ENCODE measurements around the gene CTNNBL1. TPM values are rescaled to one million over a fixed set of nuclear protein-coding genes. Genes with fewer than 3 reads are reported as not detected.

CTNNBL1 gene
- total RNA-seq, 1 experiment from 2014 or later, result 45.2 TPM

DNA sequence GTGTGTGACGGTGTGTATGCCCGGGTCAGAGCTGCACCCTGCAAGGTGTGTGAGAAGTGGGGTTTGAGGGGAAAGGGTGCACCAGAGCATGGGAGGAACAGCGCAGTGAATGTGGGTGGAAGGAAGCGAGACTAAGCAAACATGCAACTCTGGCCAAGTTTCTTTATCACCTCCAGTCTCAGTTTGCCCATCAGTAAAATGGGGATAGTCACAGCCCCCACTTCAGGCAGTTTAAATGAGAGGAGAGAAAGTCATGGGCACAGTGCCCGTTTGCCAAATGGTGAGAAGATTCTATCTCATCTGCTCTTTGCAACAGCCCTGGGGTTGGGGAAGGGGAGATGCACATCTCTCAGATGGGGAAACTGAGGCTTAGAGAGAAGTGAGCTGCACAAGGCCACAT, 196.3 kb downstream of the CTNNBL1 start:
- DNase-seq (ENCODE audit: unreplicated experiment), result no peak
- no peak overlapping the region for H3K4me3 Mint-ChIP-seq (ENCODE audit: unreplicated experiment)
- CTCF ChIA-PET, result interaction anchor here (0.6 kb wide), 2 partner anchors 265 to 313 kb away, joined by 3 read pairs; no protein-coding TSS in a partner anchor
- BruUV-seq (replicated peaks), result no TSS peak
- H3K27ac Mint-ChIP-seq (ENCODE audit: low read depth, unreplicated experiment), result no peak overlapping the region
- TF ChIP-seq, protein P1, sequence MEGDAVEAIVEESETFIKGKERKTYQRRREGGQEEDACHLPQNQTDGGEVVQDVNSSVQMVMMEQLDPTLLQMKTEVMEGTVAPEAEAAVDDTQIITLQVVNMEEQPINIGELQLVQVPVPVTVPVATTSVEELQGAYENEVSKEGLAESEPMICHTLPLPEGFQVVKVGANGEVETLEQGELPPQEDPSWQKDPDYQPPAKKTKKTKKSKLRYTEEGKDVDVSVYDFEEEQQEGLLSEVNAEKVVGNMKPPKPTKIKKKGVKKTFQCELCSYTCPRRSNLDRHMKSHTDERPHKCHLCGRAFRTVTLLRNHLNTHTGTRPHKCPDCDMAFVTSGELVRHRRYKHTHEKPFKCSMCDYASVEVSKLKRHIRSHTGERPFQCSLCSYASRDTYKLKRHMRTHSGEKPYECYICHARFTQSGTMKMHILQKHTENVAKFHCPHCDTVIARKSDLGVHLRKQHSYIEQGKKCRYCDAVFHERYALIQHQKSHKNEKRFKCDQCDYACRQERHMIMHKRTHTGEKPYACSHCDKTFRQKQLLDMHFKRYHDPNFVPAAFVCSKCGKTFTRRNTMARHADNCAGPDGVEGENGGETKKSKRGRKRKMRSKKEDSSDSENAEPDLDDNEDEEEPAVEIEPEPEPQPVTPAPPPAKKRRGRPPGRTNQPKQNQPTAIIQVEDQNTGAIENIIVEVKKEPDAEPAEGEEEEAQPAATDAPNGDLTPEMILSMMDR (IDR thresholded peaks at IDR 0.05; ENCODE audit: unreplicated experiment), result no peak
- no peaks in the 10 kb centered on the region for H3K9me3 Mint-ChIP-seq (ENCODE audit: unreplicated experiment)
- no peaks in the 10 kb centered on the region for H3K27me3 Mint-ChIP-seq (ENCODE audit: insufficient read depth, unreplicated experiment)
- no peaks in the 10 kb centered on the region for H3K4me1 Mint-ChIP-seq (ENCODE audit: insufficient read depth, unreplicated experiment)
- no peaks in the 10 kb centered on the region for H3K36me3 Mint-ChIP-seq (ENCODE audit: insufficient read depth, unreplicated experiment)
- POLR2A ChIA-PET, result interaction anchor here (0.6 kb wide), 1 partner anchor 610 kb away, joined by 4 read pairs; no protein-coding TSS in a partner anchor
- intact Hi-C loops (cut with micrococcal nuclease), result loop anchor here (10.0 kb wide), 1 partner anchor 325 kb away; no protein-coding TSS in a partner anchor

DNA sequence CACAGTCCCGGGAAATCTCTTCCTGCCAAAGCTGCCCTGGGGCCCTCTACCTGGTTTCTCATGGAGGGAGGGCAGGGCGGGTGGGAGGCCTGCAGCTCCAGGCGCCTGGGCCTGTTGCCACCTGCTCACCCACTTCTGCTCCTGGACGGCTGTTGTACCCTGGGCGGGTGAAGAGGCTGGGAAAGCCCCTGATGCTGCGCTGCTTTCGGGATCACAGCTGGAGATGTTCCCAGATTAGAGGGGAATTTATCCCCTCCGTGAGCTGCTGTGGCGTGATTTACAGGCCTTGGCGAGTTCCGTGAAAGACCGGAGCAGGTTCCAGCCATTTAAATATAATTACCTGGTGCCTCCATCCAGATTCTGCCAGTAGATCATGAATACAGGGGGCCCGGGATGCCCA, 196.8 kb downstream of the CTNNBL1 start:
- Mint-ChIP-seq H3K27ac (ENCODE audit: low read depth, unreplicated experiment) (no peak overlapping the region), H3K4me3 (ENCODE audit: unreplicated experiment) (no peak overlapping the region), H3K27me3 (ENCODE audit: insufficient read depth, unreplicated experiment) (no peaks in the 10 kb centered on the region), H3K4me1 (ENCODE audit: insufficient read depth, unreplicated experiment) (no peaks in the 10 kb centered on the region), H3K9me3 (ENCODE audit: unreplicated experiment) (no peaks in the 10 kb centered on the region), H3K36me3 (ENCODE audit: insufficient read depth, unreplicated experiment) (no peaks in the 10 kb centered on the region)
- BruUV-seq (replicated peaks), result no TSS peak
- CTCF ChIA-PET, result interaction anchor here (0.6 kb wide), 1 partner anchor 314 kb away, joined by 3 read pairs; no protein-coding TSS in a partner anchor
- TF ChIP-seq, protein P1 (IDR thresholded peaks at IDR 0.05; ENCODE audit: unreplicated experiment), result no peak
- intact Hi-C loops (cut with micrococcal nuclease), result loop anchor here (10.0 kb wide), 1 partner anchor 326 kb away; no protein-coding TSS in a partner anchor
- DNase-seq (ENCODE audit: unreplicated experiment), result no peak
- POLR2A ChIA-PET, result no interaction called here

DNA sequence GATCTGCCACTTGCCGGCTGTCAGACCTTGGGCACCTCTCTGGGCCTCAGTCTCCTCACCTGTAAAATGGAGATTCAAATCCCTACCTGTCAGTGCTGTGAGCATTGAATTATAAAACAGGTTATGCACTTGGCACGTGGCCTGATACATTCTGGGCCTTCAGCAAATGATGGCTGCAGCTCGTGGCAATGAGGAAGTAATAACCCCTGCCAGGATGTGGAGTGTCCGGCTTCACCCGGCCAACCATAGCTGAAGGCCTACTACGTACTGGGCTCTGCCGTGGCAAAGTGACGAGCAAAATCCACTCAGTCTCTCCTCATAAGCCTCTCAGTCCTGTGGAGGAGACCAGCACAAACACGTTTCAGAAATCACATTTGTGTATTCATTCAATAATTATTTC, 198.2 kb downstream of the CTNNBL1 start:
- no peaks in the 10 kb centered on the region for H3K27me3 Mint-ChIP-seq (ENCODE audit: insufficient read depth, unreplicated experiment)
- ChIA-PET CTCF (no interaction called here), POLR2A (no interaction called here)
- intact Hi-C loops (cut with micrococcal nuclease), result loop anchor here (10.0 kb wide), 1 partner anchor 327 kb away; no protein-coding TSS in a partner anchor
- no peak overlapping the region for H3K27ac Mint-ChIP-seq (ENCODE audit: low read depth, unreplicated experiment)
- BruUV-seq (replicated peaks), result no TSS peak
- TF ChIP-seq, protein P1 (IDR thresholded peaks at IDR 0.05; ENCODE audit: unreplicated experiment), result no peak
- H3K36me3 Mint-ChIP-seq (ENCODE audit: insufficient read depth, unreplicated experiment), result no peaks in the 10 kb centered on the region
- H3K9me3 Mint-ChIP-seq (ENCODE audit: unreplicated experiment), result no peaks in the 10 kb centered on the region
- DNase-seq (ENCODE audit: unreplicated experiment), result no peak
- H3K4me1 Mint-ChIP-seq (ENCODE audit: insufficient read depth, unreplicated experiment), result no peaks in the 10 kb centered on the region
- no peak overlapping the region for H3K4me3 Mint-ChIP-seq (ENCODE audit: unreplicated experiment)

DNA sequence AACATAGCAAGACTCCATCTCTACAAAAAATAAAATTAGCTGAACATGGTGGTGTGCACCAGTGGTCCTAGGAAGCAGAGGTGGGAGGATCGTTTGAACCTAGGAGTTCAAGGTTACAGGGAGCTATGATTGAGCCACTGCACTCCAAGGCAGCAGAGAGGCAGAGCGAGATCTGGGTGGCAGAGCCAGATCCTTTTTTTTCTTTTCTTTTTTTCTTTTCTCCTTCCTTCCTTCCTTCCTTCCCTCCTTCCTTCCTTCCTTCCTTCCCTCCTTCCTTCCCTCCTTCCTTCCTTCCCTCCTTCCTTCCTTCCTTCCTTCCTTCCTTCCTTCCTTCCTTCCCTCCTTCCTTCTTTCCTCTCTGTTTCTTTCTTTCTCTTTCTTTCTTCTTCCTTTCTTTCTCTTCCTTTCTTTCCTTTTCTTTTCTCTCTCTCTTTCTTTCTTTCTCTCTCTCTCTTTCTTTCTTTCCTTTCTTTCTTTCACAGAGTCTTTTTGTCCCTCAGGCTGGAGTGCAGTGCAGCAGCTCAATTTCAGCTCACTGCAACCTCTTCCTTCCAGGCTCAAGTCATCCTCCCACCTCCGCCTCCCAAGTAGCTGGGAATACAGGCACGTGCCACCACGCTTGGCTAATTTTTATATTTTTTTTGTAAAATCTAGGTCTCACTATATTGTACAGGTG, 199.9 kb downstream of the CTNNBL1 start:
- no TSS peak for BruUV-seq (replicated peaks)
- no peak overlapping the region for H3K27ac Mint-ChIP-seq (ENCODE audit: low read depth, unreplicated experiment)
- no peaks in the 10 kb centered on the region for H3K9me3 Mint-ChIP-seq (ENCODE audit: unreplicated experiment)
- H3K4me3 Mint-ChIP-seq (ENCODE audit: unreplicated experiment), result no peak overlapping the region
- H3K27me3 Mint-ChIP-seq (ENCODE audit: insufficient read depth, unreplicated experiment), result no peaks in the 10 kb centered on the region
- no peaks in the 10 kb centered on the region for H3K4me1 Mint-ChIP-seq (ENCODE audit: insufficient read depth, unreplicated experiment)
- CTCF ChIA-PET, result interaction anchor here (1.4 kb wide), 1 partner anchor 8 kb away, joined by 5 read pairs; no protein-coding TSS in a partner anchor
- TF ChIP-seq, protein P1 (IDR thresholded peaks at IDR 0.05; ENCODE audit: unreplicated experiment), result no peak
- intact Hi-C loops (cut with micrococcal nuclease), result loop anchor here (10.0 kb wide), 1 partner anchor 329 kb away; no protein-coding TSS in a partner anchor
- POLR2A ChIA-PET, result interaction anchor here (0.9 kb wide), 1 partner anchor 9 kb away, joined by 4 read pairs; no protein-coding TSS in a partner anchor
- no peaks in the 10 kb centered on the region for H3K36me3 Mint-ChIP-seq (ENCODE audit: insufficient read depth, unreplicated experiment)
- no peak for DNase-seq (ENCODE audit: unreplicated experiment)
